GM12801 (cell line): Measurements from ENCODE around the gene NAXE.

Source experiments
- CTCF ChIP-seq: IDR thresholded peaks from one replicate; pipeline ENCODE4 v1.5.1; 2011; ENCODE audit warnings: control low read depth; ENCODE audit not compliant: insufficient read length; ENCODE audit errors: extremely low read depth

Gene NAXE

GRCh38 chr1:156571261-156571852 is 20.2 kb upstream of the NAXE start:
- TF ChIP-seq CTCF, result no peak

- TF ChIP-seq CTCF, result no peak
These were observed 19.5 kb upstream of the NAXE start, which contains the start of gene IQGAP3 for GRCh38 chr1:156571919-156572662. Gene IQGAP3 (minus strand): TSS chr1:156572565. CDS start chr1:156572529, 36 bp downstream.

GRCh38 chr1:156572663-156573018 is 18.9 kb upstream of the NAXE start:
- TF ChIP-seq CTCF, result no peak

DNA sequence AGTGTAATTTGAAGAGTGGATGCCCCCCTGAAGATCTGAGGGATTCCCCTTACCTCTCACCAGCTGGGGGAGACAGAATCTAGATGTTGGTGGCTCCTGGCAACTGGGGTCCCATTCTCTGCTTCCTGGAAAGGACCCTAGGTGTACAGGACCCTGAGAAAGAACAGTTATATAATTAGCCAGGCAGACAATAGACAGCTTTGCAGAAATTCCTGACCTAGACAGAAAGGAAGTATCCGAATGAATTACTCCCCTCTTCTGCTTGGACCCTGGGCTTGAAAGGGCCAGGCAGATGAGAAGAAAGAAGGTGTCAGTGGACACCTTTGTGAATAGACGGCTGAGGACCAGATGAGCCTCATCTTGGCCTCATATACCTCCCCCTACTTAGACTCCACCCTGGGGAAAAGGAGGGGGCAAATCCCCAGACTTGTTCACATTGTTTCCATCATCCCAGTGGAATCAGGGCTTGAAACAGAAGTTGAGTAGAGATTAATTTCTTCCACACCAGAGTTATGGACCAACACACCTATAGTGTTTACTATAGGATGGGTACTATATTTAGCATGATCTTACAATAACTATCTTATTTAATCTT is 17.4 kb upstream of the NAXE start:
- no peak for TF ChIP-seq CTCF

GRCh38 chr1:156577550-156577949 is 14.0 kb upstream of the NAXE start:
- TF ChIP-seq CTCF, result no peak

GRCh38 chr1:156578055-156578454 is 13.5 kb upstream of the NAXE start:
- no peak for TF ChIP-seq CTCF

- TF ChIP-seq CTCF, result no peak
These were observed 12.1 kb upstream of the NAXE start, which contains the start of gene TTC24 for GRCh38 chr1:156579472-156579871. Gene TTC24 (plus strand): TSS chr1:156579723. CDS start chr1:156581365, 1,642 bp downstream.
